Measurements from ENCODE around the gene DNAJC2. TPM values are rescaled to one million over a fixed set of nuclear protein-coding genes. Genes with fewer than 3 reads are reported as not detected.

DNAJC2 gene
- total RNA-seq, 2 experiments from 2014 or later, result 30.9 to 35.5 TPM

- ChIA-PET CTCF (interaction anchor here (1.1 to 1.2 kb wide), 2 partner anchors 22 to 32 kb away, joined by 3 read pairs; no protein-coding TSS in a partner anchor), POLR2A (no interaction called here)
- no peaks in the 10 kb centered on the region for H3K27me3 Mint-ChIP-seq (ENCODE audit: low read depth)
- H3K36me3 Mint-ChIP-seq (ENCODE audit: low read depth), result peaks cover 31% of the 10 kb centered on the region
- H3K4me3 Mint-ChIP-seq, result no peak overlapping the region
- ATAC-seq, result no peak
- H3K4me1 Mint-ChIP-seq (ENCODE audit: low read depth), result no peaks in the 10 kb centered on the region
- no peaks in the 10 kb centered on the region for H3K9me3 Mint-ChIP-seq (ENCODE audit: insufficient read depth)
- DNase-seq, result no peak
- no peak overlapping the region for H3K27ac Mint-ChIP-seq
Observed at GRCh38 chr7:103325744-103326143, 18.8 kb downstream of the DNAJC2 start.

- ATAC-seq (no peak), DNase-seq (no peak)
- H3K27ac Mint-ChIP-seq, result peak overlapping the region; percentile 7
- POLR2A ChIA-PET, result no interaction called here
- H3K4me3 Mint-ChIP-seq, result no peak overlapping the region
- no peaks in the 10 kb centered on the region for H3K4me1 Mint-ChIP-seq (ENCODE audit: low read depth)
- H3K36me3 Mint-ChIP-seq (ENCODE audit: low read depth), result peaks cover 64% of the 10 kb centered on the region
- no peaks in the 10 kb centered on the region for H3K27me3 Mint-ChIP-seq (ENCODE audit: low read depth)
- CTCF ChIA-PET, result interaction anchor here (0.7 kb wide), 1 partner anchor 10 kb away, joined by 3 read pairs; no protein-coding TSS in a partner anchor
- no peaks in the 10 kb centered on the region for H3K9me3 Mint-ChIP-seq (ENCODE audit: insufficient read depth)
Observed at GRCh38 chr7:103317009-103317408, 27.6 kb downstream of the DNAJC2 start.

- H3K27me3 Mint-ChIP-seq (ENCODE audit: low read depth), result no peaks in the 10 kb centered on the region
- H3K4me1 Mint-ChIP-seq (ENCODE audit: low read depth), result no peaks in the 10 kb centered on the region
- DNase-seq (no peak), ATAC-seq (no peak)
- peak overlapping the region; percentile 7 for H3K27ac Mint-ChIP-seq
- H3K9me3 Mint-ChIP-seq (ENCODE audit: insufficient read depth), result no peaks in the 10 kb centered on the region
- ChIA-PET POLR2A (interaction anchor here (1.0 kb wide), 1 partner anchor 14 kb away, joined by 3 read pairs; no protein-coding TSS in a partner anchor), CTCF (no interaction called here)
- peaks cover 68% of the 10 kb centered on the region for H3K36me3 Mint-ChIP-seq (ENCODE audit: low read depth)
- H3K4me3 Mint-ChIP-seq, result no peak overlapping the region
Observed at GRCh38 chr7:103316380-103316941, 28.1 kb downstream of the DNAJC2 start.

GRCh38 chr7:103314852-103315251, 29.7 kb downstream of the DNAJC2 start:
- peaks cover 76% of the 10 kb centered on the region for H3K36me3 Mint-ChIP-seq (ENCODE audit: low read depth)
- CTCF ChIA-PET, result interaction anchor here (0.9 kb wide), 1 partner anchor 24 kb away, joined by 3 read pairs; no protein-coding TSS in a partner anchor
- ATAC-seq, result no peak
- DNase-seq, result no peak
- H3K4me3 Mint-ChIP-seq, result no peak overlapping the region
- H3K9me3 Mint-ChIP-seq (ENCODE audit: insufficient read depth), result no peaks in the 10 kb centered on the region
- no peaks in the 10 kb centered on the region for H3K27me3 Mint-ChIP-seq (ENCODE audit: low read depth)
- no peaks in the 10 kb centered on the region for H3K4me1 Mint-ChIP-seq (ENCODE audit: low read depth)
- POLR2A ChIA-PET, result interaction anchor here (1.2 kb wide), 1 partner anchor 9 kb away, joined by 3 read pairs; no protein-coding TSS in a partner anchor
- H3K27ac Mint-ChIP-seq, result no peak overlapping the region

- H3K36me3 Mint-ChIP-seq (ENCODE audit: low read depth), result peaks cover 63% of the 10 kb centered on the region
Observed at GRCh38 chr7:103307503-103308231, 36.9 kb downstream of the DNAJC2 start.

GRCh38 chr7:103301441-103301840, 43.1 kb downstream of the DNAJC2 start:
- no peak for DNase-seq
- H3K27me3 Mint-ChIP-seq (ENCODE audit: low read depth), result no peaks in the 10 kb centered on the region
- POLR2A ChIA-PET, result no interaction called here
- H3K27ac Mint-ChIP-seq, result no peak overlapping the region
- no peaks in the 10 kb centered on the region for H3K9me3 Mint-ChIP-seq (ENCODE audit: insufficient read depth)
- no peak overlapping the region for H3K4me3 Mint-ChIP-seq
- ATAC-seq, result no peak
- H3K4me1 Mint-ChIP-seq (ENCODE audit: low read depth), result peaks cover 24% of the 10 kb centered on the region
- H3K36me3 Mint-ChIP-seq (ENCODE audit: low read depth), result peaks cover 50% of the 10 kb centered on the region
- CTCF ChIA-PET, result no interaction called here

More at GRCh38 chr7:103307503-103308231, 36.9 kb downstream of the DNAJC2 start:
- ATAC-seq, result no peak
- Mint-ChIP-seq H3K27me3 (ENCODE audit: low read depth) (no peaks in the 10 kb centered on the region), H3K27ac (no peak overlapping the region), H3K9me3 (ENCODE audit: insufficient read depth) (no peaks in the 10 kb centered on the region), H3K4me1 (ENCODE audit: low read depth) (peaks cover 3% of the 10 kb centered on the region), H3K4me3 (no peak overlapping the region)
- no peak for DNase-seq
- POLR2A ChIA-PET, result interaction anchor here (0.8 kb wide), 1 partner anchor 12 kb away, joined by 3 read pairs; no protein-coding TSS in a partner anchor
- CTCF ChIA-PET, result interaction anchor here (1.1 to 2.5 kb wide), 3 partner anchors 10 to 11 kb away, joined by 3 to 8 read pairs (median 3); partner anchors contain the start of gene PMPCB

- H3K36me3 Mint-ChIP-seq (ENCODE audit: low read depth), result peaks cover 39% of the 10 kb centered on the region
- H3K4me1 Mint-ChIP-seq (ENCODE audit: low read depth), result peaks cover 28% of the 10 kb centered on the region
- no peaks in the 10 kb centered on the region for H3K9me3 Mint-ChIP-seq (ENCODE audit: insufficient read depth)
Observed at GRCh38 chr7:103299660-103300059, 44.9 kb downstream of the DNAJC2 start.

GRCh38 chr7:103297837-103298179, 46.8 kb downstream of the DNAJC2 start:
- Mint-ChIP-seq H3K4me1 (ENCODE audit: low read depth) (peaks cover 26% of the 10 kb centered on the region), H3K4me3 (peak overlapping the region; percentile 79), H3K27me3 (ENCODE audit: low read depth) (peaks cover 8% of the 10 kb centered on the region), H3K36me3 (ENCODE audit: low read depth) (peaks cover 25% of the 10 kb centered on the region), H3K9me3 (ENCODE audit: insufficient read depth) (no peaks in the 10 kb centered on the region), H3K27ac (peak overlapping the region; percentile 85)
- ChIA-PET CTCF (interaction anchor here (1.0 to 1.8 kb wide), 7 partner anchors 9 to 223 kb away, joined by 3 to 8 read pairs (median 4); partner anchors contain the start of genes ARMC10 and FBXL13), POLR2A (interaction anchor here (1.5 kb wide), 1 partner anchor 47 kb away, joined by 4 read pairs; the partner anchor contains the start of gene DNAJC2)
- DNase-seq, result no peak
- ATAC-seq, result no peak

More at GRCh38 chr7:103299660-103300059, 44.9 kb downstream of the DNAJC2 start:
- ChIA-PET POLR2A (no interaction called here), CTCF (interaction anchor here (1.2 kb wide), 1 partner anchor 10 kb away, joined by 3 read pairs; no protein-coding TSS in a partner anchor)
- Mint-ChIP-seq H3K27ac (no peak overlapping the region), H3K4me3 (no peak overlapping the region), H3K27me3 (ENCODE audit: low read depth) (no peaks in the 10 kb centered on the region)
- DNase-seq, result no peak
- no peak for ATAC-seq

GRCh38 chr7:103296901-103297836, 47.4 kb downstream of the DNAJC2 start, which contains the start of gene PMPCB:
Gene PMPCB, plus strand, starts transcription at chr7:103297435. Its CDS starts 25 bp downstream, at chr7:103297460.
- H3K36me3 Mint-ChIP-seq (ENCODE audit: low read depth), result peaks cover 20% of the 10 kb centered on the region
- ChIA-PET CTCF (interaction anchor here (1.0 to 1.8 kb wide), 8 partner anchors 10 to 222 kb away, joined by 3 to 8 read pairs (median 4); partner anchors contain the start of genes ARMC10 and FBXL13), POLR2A (interaction anchor here (1.5 kb wide), 1 partner anchor 47 kb away, joined by 4 read pairs; the partner anchor contains the start of gene DNAJC2)
- H3K27ac Mint-ChIP-seq, result peak within 1 kb of the TSS; percentile 85
- H3K4me3 Mint-ChIP-seq, result peak within 1 kb of the TSS; percentile 79
- peaks cover 26% of the 10 kb centered on the region for H3K4me1 Mint-ChIP-seq (ENCODE audit: low read depth)
- H3K27me3 Mint-ChIP-seq (ENCODE audit: low read depth), result peaks cover 13% of the 10 kb centered on the region
- ATAC-seq (peak; percentile 98), DNase-seq (peak; percentile 98)
- H3K9me3 Mint-ChIP-seq (ENCODE audit: insufficient read depth), result no peaks in the 10 kb centered on the region

- DNase-seq (no peak), ATAC-seq (no peak)
- ChIA-PET CTCF (interaction anchor here (0.8 to 1.2 kb wide), 2 partner anchors 33 to 253 kb away, joined by 3 read pairs; no protein-coding TSS in a partner anchor), POLR2A (no interaction called here)
- Mint-ChIP-seq H3K27ac (no peak overlapping the region), H3K4me3 (no peak overlapping the region), H3K4me1 (ENCODE audit: low read depth) (peaks cover 16% of the 10 kb centered on the region), H3K9me3 (ENCODE audit: insufficient read depth) (no peaks in the 10 kb centered on the region), H3K27me3 (ENCODE audit: low read depth) (peaks cover 22% of the 10 kb centered on the region), H3K36me3 (ENCODE audit: low read depth) (no peaks in the 10 kb centered on the region)
Observed at GRCh38 chr7:103293526-103293925, 51.0 kb downstream of the DNAJC2 start.

GRCh38 chr7:103292122-103292521, 52.4 kb downstream of the DNAJC2 start:
- ATAC-seq, result no peak
- DNase-seq, result no peak
- Mint-ChIP-seq H3K9me3 (ENCODE audit: insufficient read depth) (no peaks in the 10 kb centered on the region), H3K27me3 (ENCODE audit: low read depth) (peaks cover 25% of the 10 kb centered on the region), H3K4me1 (ENCODE audit: low read depth) (peaks cover 10% of the 10 kb centered on the region), H3K4me3 (no peak overlapping the region), H3K27ac (no peak overlapping the region), H3K36me3 (ENCODE audit: low read depth) (no peaks in the 10 kb centered on the region)
- CTCF ChIA-PET, result no interaction called here
- POLR2A ChIA-PET, result no interaction called here

Data from activated CD8-positive, alpha-beta T cell treated with anti-CD3 and anti-CD28 coated beads, Interleukin-2, amount 10 ng/mL, durations not matched to agents 7 days and 5 days (primary cell).